ENCODE results near the gene PIP5K1B. TPM values are rescaled to one million over a fixed set of nuclear protein-coding genes. Genes with fewer than 3 reads are reported as not detected.

PIP5K1B gene
- total and polyA plus RNA-seq, 2 of the 13 experiments (the other 11 are each of a cell fraction or from before 2014, with no cell fraction given): 15.8 to 17.5 TPM

DNA sequence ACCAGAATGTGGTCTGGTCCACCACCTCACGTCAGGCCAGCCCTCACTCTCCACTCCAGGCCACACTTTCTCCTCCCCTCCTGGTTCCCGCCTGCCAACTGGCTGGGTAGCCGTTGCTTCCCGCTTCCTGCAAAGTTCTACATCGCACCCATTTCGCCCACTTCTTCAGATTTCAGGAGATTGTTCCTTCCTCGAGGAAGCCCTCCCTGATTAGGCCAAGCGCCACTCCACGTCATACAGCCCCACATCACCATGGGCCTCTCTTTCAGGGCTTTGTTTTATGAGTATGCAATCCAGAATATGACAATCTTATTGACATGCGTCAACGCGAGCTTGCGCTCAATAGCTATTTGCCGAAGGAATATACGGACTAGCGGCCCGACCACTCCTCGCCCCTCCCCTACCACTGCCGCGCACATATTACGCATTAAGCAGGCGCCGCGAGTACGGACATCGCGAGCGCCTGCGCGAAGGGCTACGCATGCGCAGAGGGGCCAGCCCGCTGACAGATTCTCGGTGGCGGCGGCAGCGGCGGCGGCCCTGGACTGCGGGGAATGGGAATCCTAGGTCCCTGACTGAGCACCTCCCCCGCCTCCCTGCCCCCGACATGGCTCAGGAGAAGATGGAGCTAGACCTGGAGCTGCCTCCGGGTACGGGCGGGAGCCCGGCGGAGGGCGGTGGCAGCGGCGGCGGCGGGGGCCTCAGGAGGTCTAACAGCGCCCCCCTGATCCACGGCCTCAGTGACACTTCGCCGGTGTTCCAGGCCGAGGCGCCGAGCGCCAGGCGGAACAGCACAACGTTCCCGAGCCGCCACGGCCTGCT lies 74.7 kb downstream of the PIP5K1B start (continued):
- TF ChIP-seq, protein P1, sequence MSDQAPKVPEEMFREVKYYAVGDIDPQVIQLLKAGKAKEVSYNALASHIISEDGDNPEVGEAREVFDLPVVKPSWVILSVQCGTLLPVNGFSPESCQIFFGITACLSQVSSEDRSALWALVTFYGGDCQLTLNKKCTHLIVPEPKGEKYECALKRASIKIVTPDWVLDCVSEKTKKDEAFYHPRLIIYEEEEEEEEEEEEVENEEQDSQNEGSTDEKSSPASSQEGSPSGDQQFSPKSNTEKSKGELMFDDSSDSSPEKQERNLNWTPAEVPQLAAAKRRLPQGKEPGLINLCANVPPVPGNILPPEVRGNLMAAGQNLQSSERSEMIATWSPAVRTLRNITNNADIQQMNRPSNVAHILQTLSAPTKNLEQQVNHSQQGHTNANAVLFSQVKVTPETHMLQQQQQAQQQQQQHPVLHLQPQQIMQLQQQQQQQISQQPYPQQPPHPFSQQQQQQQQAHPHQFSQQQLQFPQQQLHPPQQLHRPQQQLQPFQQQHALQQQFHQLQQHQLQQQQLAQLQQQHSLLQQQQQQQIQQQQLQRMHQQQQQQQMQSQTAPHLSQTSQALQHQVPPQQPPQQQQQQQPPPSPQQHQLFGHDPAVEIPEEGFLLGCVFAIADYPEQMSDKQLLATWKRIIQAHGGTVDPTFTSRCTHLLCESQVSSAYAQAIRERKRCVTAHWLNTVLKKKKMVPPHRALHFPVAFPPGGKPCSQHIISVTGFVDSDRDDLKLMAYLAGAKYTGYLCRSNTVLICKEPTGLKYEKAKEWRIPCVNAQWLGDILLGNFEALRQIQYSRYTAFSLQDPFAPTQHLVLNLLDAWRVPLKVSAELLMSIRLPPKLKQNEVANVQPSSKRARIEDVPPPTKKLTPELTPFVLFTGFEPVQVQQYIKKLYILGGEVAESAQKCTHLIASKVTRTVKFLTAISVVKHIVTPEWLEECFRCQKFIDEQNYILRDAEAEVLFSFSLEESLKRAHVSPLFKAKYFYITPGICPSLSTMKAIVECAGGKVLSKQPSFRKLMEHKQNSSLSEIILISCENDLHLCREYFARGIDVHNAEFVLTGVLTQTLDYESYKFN (CRISPR knock-in tag; conservative IDR thresholded peaks at IDR 0.05): 0 out of 2 replicates have a peak, but pooled peaks have one; percentile 14
- TF ChIP-seq, protein P2, sequence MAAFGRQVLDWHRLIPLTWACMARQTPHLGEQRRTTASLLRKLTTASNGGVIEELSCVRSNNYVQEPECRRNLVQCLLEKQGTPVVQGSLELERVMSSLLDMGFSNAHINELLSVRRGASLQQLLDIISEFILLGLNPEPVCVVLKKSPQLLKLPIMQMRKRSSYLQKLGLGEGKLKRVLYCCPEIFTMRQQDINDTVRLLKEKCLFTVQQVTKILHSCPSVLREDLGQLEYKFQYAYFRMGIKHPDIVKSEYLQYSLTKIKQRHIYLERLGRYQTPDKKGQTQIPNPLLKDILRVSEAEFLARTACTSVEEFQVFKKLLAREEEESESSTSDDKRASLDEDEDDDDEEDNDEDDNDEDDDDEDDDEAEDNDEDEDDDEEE (CRISPR knock-in tag; IDR thresholded peaks at IDR 0.05): no peak; the same call in 1 of the 2 replicates
- TF ChIP-seq, protein P3, sequence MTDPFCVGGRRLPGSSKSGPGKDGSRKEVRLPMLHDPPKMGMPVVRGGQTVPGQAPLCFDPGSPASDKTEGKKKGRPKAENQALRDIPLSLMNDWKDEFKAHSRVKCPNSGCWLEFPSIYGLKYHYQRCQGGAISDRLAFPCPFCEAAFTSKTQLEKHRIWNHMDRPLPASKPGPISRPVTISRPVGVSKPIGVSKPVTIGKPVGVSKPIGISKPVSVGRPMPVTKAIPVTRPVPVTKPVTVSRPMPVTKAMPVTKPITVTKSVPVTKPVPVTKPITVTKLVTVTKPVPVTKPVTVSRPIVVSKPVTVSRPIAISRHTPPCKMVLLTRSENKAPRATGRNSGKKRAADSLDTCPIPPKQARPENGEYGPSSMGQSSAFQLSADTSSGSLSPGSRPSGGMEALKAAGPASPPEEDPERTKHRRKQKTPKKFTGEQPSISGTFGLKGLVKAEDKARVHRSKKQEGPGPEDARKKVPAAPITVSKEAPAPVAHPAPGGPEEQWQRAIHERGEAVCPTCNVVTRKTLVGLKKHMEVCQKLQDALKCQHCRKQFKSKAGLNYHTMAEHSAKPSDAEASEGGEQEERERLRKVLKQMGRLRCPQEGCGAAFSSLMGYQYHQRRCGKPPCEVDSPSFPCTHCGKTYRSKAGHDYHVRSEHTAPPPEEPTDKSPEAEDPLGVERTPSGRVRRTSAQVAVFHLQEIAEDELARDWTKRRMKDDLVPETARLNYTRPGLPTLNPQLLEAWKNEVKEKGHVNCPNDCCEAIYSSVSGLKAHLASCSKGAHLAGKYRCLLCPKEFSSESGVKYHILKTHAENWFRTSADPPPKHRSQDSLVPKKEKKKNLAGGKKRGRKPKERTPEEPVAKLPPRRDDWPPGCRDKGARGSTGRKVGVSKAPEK (CRISPR knock-in tag; IDR thresholded peaks at IDR 0.05; ENCODE audit: borderline replicate concordance): 0 out of 2 replicates have a peak, but pooled peaks have one; percentile 40
- TF ChIP-seq HDAC1 (CRISPR knock-in tag; IDR thresholded peaks at IDR 0.05) (peak; percentile 71), HMG20B (CRISPR knock-in tag; conservative IDR thresholded peaks at IDR 0.05) (no peak), RORA (CRISPR knock-in tag; IDR thresholded peaks at IDR 0.05) (no peak)
- TF ChIP-seq, protein P4, sequence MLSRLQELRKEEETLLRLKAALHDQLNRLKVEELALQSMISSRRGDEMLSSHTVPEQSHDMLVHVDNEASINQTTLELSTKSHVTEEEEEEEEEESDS (CRISPR knock-in tag; IDR thresholded peaks at IDR 0.05; ENCODE audit: borderline replicate concordance): no peak
- TF ChIP-seq, protein P5, sequence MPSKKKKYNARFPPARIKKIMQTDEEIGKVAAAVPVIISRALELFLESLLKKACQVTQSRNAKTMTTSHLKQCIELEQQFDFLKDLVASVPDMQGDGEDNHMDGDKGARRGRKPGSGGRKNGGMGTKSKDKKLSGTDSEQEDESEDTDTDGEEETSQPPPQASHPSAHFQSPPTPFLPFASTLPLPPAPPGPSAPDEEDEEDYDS (CRISPR knock-in tag; IDR thresholded peaks at IDR 0.05): peak; percentile 67
- TF ChIP-seq, protein P6, sequence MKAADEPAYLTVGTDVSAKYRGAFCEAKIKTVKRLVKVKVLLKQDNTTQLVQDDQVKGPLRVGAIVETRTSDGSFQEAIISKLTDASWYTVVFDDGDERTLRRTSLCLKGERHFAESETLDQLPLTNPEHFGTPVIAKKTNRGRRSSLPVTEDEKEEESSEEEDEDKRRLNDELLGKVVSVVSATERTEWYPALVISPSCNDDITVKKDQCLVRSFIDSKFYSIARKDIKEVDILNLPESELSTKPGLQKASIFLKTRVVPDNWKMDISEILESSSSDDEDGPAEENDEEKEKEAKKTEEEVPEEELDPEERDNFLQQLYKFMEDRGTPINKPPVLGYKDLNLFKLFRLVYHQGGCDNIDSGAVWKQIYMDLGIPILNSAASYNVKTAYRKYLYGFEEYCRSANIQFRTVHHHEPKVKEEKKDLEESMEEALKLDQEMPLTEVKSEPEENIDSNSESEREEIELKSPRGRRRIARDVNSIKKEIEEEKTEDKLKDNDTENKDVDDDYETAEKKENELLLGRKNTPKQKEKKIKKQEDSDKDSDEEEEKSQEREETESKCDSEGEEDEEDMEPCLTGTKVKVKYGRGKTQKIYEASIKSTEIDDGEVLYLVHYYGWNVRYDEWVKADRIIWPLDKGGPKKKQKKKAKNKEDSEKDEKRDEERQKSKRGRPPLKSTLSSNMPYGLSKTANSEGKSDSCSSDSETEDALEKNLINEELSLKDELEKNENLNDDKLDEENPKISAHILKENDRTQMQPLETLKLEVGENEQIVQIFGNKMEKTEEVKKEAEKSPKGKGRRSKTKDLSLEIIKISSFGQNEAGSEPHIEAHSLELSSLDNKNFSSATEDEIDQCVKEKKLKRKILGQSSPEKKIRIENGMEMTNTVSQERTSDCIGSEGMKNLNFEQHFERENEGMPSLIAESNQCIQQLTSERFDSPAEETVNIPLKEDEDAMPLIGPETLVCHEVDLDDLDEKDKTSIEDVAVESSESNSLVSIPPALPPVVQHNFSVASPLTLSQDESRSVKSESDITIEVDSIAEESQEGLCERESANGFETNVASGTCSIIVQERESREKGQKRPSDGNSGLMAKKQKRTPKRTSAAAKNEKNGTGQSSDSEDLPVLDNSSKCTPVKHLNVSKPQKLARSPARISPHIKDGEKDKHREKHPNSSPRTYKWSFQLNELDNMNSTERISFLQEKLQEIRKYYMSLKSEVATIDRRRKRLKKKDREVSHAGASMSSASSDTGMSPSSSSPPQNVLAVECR (CRISPR knock-in tag; IDR thresholded peaks at IDR 0.05; ENCODE audit: borderline replicate concordance): peak; percentile 89
- TF ChIP-seq, protein P7, sequence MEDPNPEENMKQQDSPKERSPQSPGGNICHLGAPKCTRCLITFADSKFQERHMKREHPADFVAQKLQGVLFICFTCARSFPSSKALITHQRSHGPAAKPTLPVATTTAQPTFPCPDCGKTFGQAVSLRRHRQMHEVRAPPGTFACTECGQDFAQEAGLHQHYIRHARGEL (CRISPR knock-in tag; IDR thresholded peaks at IDR 0.05): peak; percentile 92; the same call in 1 of the 2 replicates
- TF ChIP-seq, protein P8, sequence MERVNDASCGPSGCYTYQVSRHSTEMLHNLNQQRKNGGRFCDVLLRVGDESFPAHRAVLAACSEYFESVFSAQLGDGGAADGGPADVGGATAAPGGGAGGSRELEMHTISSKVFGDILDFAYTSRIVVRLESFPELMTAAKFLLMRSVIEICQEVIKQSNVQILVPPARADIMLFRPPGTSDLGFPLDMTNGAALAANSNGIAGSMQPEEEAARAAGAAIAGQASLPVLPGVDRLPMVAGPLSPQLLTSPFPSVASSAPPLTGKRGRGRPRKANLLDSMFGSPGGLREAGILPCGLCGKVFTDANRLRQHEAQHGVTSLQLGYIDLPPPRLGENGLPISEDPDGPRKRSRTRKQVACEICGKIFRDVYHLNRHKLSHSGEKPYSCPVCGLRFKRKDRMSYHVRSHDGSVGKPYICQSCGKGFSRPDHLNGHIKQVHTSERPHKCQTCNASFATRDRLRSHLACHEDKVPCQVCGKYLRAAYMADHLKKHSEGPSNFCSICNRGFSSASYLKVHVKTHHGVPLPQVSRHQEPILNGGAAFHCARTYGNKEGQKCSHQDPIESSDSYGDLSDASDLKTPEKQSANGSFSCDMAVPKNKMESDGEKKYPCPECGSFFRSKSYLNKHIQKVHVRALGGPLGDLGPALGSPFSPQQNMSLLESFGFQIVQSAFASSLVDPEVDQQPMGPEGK (CRISPR knock-in tag; IDR thresholded peaks at IDR 0.05): peak; percentile 82
